ENCODE measurements around the gene KSR1.

The KSR1 gene

DNA sequence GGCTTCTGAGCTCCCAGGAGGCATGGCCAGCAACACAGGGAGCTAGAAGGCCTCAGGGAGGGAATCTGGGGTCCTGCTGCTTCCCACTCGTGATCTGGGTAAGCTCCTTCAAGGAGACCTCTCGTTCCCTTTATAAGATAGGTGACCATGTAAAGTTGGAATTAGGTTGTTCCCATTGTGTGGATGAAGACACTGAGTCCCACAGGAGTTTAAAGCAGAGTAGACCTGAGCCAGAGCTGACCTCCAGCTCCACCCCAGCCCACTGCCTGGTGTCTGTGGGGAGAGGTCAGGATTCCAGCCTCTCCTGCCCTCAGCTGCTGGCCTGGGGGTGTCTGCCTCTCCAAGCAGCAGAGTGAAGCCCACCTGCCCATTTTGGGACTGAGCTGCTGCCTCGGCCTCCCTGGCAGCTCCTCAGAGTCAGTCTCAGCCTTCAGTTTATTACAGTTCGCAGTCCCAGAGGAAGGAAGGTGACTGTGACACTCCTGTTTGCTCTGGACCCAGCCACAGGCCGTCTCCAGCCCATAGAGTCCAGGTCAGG lies 141.6 kb downstream of the KSR1 start:
- no peak for DNase-seq

- no peak for DNase-seq
Measured at GRCh38 chr17:27598337-27599050, 142.2 kb downstream of the KSR1 start.

DNA sequence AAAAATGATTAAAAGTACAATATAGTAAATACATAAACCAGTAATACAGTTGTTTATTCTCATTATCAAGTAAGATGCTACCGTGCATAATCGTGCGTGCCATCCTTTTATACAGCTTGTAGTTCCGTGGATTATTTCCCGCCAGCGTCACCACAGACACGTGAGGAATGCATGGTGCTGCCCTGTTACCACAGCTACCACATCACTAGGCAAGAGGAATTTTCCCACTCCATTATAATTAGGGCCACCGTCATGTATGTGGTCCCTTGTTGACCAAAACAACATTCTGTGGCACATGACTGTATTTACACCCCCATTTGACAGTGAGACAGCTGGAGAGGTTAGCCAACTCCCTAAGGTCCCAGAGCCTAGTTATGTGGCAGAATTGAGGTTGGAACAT lies 144.2 kb downstream of the KSR1 start:
- no peak for DNase-seq

DNA sequence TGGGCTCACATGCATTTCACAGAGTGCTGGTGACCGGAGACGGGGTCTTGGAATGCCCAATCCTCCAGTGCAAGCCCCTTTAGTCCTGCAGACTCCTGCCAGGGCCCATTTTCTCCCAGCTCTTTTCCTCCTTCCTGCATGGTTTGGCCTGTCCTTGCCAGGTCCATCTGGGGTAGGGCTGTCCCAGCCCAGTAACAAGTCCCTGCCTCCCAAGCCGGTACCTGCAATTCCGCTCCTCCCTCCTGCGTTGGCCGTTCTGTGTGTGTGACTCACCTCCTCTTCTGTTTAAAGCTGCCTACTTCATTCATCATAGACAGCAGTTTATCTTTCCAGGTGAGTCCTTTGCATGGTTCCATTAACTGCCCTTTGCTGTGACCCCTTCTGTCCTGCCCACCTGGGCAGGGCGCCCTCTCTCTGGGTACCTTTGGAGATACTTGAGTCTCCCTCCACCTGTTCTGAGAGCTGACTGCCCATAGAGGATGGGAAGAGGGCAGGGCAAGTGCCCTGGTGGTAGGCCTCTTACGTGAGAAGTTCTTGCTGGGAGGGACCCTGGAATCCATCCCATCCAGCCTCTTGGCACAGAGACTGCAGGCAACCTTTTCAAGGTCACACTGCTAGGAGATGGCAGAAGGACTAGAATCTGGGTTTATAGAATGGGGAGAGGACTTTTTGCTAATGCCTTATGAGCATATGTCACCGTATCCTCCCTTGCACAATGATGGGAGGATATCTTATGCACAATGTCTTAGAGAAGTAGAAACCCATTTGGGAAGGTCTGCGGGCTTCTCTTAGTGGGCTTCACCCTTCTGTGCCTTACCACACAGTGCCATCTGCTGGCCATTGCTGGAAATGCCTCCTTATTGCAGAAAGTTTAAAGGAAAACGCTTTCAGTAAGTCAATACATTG lies 145.1 kb downstream of the KSR1 start:
- DNase-seq = no peak

- DNase-seq = no peak
Measured at GRCh38 chr17:27601975-27602302, 145.7 kb downstream of the KSR1 start.

DNA sequence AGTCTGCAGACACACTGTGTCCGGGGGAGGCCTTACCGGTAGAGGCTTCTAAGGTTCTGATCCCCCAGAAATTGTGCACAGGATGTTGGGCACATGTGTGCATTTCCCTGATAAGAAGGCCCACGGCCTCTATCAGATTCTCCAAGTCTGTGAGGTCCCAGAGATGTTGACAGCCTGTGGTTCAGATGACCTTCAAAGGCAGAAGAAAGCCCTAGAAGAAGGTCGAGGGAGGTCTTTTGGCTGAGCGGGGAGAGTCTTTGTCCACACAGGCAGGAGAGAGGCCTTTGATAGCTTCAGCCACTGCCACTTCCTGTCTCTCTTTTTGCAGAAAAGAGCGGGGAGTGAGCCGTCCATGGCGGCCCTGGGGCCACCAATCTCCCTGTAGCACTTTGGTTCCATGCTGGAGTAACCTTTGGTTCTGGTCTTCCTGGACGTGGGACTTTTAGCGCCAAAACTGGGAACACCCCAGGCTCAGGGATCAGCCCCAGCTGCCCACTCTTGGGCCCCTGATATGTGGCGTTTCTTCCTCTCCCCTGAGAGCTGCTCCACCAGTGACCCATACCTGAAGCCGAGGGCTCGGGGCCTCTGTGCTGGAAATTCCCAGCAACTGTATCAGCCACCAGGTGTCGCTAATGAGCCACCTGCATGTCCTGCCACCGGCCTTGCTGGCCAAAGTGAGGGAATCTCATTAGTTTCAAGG lies 146.6 kb downstream of the KSR1 start:
- peak; percentile 21 for DNase-seq

DNA sequence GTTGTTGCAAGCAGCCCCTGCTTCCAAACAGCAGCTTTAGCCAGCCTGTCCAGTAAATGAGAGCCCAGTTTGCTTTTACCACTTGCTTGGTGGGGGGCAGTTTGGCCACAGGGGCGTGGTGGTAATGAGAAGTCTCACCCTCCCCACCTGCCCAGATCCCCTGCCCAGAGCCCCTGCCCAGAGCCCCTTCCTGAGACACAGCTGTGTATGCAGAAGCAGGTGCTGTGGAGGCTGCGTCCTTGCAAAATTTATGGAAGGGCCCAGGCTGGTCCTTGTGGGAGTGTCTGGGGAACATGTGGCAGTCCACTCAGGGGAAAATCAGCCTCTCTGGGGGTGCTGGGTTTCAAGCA lies 147.1 kb downstream of the KSR1 start:
- DNase-seq = no peak

DNA sequence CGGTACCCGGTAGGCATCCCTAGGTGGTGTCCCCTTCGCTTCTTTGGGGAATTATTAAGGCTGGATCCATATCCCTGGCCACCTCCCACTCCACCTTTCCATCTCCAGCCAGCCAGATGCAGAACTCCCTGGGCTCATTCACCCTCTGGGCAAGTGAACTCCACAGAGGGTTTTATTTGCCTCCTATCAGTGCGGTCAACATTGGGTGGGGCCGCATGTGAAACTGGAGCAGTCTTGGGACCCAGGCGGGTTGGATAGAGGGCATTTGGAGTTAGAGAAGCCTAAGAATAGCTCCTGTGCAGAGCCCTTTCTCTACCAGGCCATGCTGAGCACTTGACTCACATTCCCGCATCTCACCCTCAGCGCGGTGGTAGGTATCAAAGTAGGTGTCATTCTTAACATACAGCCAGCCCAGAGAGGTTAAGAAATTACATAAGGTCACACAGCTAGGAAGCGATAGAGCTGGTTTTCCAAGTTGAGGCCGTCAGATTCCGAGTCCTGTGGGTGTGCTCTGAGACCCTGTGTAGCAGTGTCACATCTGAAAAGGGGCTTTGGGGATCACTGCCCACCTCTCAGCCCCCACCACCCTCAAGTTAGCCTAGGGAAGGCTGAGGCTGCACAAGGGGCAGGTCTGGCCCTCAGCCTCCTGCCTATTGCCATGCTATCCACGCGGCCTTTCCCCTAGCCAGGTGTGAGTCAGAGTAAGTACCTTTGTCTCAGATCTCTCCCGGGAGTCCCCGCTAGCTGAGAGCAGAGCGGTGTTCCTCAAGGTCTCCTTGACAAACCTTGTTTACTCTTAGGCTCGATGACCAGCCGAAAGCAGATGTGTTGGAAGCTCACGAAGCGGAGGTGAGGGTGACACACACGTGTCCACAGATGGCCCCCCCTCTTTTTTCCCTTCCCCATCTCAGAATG lies 147.9 kb downstream of the KSR1 start:
- no peak for DNase-seq

DNA sequence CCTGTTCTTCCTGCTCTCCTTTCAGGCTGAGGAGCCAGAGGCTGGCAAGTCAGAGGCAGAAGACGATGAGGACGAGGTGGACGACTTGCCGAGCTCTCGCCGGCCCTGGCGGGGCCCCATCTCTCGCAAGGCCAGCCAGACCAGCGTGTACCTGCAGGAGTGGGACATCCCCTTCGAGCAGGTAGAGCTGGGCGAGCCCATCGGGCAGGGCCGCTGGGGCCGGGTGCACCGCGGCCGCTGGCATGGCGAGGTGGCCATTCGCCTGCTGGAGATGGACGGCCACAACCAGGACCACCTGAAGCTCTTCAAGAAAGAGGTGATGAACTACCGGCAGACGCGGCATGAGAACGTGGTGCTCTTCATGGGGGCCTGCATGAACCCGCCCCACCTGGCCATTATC lies 149.2 kb downstream of the KSR1 start:
- DNase-seq = no peak

GRCh38 chr17:27607521-27608091 lies 151.4 kb downstream of the KSR1 start:
- DNase-seq = no peak

DNA sequence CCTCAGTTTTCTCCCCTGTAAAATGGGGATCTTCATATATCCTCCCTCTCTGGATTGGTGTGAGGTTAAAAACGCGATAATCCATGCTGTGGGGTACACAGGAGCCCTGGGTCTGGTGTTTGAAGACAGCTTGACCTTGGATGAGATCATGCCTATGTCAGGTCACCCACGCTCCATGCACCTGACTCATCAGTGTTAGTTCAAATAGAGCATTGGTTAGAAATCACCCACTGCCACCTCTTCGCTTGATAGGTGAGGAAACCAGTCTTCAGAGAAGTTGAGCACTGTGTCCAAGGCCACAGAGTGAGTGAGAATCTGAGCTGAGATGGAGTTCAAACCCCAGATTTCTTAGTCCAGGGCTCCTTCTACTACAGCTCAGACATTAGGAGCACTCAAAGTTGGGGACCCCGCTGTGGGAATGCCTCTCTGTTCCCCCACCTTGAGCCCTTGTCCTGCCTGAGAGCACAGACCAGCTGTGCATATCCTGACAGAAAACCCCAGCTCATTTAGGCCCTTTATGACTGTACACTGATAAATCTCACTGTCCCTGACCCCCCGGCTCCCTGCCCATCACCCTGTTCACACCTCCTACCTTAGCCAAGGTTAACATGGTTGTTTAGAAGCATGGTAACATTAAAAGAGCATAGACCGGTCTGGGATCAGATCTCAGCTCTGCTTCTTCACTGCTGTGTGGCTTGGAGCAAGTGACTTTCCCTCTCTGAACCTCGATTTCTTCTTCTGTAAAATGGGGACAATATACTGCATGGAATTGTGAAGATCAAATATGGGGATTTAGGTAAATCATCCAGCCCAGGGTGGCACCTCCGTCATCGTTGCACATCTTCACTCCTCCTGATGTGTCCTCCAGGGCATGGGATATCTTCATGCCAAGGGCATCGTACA lies 152.3 kb downstream of the KSR1 start:
- DNase-seq = no peak

DNA sequence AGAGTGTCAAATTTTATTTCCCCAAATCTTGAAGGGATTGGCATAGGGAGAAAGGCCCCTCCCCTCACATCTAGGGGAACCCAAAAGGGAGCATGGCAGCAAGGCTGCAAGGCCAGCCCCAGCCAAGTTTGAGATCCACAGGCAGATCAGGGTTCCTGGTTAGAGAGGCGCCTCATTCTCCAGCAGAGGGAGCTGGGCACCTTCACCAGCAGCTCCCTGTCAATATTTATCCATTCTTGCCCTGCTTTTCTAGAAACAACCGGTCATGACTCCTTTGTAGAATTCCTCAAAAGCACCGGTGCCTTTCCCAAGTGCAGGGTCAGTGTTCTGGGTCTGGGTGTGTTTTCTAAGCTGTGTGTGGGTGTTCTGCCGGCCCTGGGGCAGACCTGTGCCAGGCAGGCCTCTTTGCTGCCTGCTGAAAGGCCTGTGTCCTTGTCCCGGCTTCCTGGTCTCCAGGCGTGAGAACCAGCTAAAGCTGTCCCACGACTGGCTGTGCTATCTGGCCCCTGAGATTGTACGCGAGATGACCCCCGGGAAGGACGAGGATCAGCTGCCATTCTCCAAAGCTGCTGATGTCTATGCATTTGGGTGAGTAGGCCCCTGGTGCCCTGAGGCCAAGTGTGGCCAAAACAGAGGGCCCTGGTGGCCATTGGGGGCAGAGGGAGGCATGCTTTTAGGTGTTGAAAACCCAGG lies 153.5 kb downstream of the KSR1 start:
- no peak for DNase-seq

- no peak for DNase-seq
Measured at GRCh38 chr17:27610304-27610677, 154.0 kb downstream of the KSR1 start.

DNA sequence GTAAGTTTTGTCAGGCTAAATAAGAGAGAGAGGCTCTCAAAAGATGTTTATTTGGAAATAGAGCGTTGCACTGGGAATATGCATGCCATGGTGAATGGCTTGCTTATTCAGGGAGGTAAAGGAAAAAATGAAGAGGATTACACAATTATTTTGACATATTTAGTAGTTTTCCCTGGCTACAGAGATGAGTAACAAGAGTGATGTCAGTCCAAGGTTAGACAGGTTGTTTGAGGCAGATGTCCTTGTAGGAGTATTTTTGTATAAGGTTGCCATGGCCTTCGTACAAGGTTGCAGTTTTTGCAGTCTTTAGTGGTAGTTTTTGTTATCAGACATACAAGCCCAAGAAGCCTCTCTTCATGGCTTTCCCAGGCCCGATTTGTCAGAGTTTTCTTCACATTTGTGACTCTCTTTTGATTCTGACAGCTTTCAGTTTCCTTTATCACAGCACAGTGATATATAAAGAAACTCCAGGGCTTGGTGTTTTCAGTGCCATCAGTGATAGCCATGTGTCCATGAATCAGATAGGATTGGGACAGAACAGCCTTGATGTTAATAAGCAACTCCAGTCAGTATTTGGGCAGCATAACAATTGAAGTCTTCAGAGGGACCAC lies 156.0 kb downstream of the KSR1 start:
- DNase-seq = no peak

DNA sequence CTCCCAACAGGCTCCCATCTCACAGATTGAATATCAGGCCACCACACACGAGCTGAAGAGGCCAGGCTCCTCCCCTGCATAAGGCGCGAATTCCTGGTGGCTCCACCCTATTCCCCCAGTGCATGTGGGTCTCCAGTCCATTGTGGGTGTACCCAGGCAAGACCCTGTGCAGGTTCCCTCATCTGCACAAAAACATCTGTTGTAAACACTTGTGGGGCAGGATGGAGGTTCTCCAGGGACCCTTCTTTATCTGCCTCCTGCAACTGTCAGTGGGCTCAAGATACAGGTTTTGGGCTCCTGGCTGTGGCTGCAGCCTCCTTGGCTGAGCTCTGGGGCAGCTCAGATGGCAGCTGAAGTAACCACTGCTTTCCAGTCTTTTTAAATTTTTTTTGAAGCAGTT lies 157.2 kb downstream of the KSR1 start:
- DNase-seq = no peak

- DNase-seq = no peak
Measured at GRCh38 chr17:27615121-27615520, 158.9 kb downstream of the KSR1 start.

- DNase-seq = no peak
Measured at GRCh38 chr17:27616414-27616813, 160.2 kb downstream of the KSR1 start.

DNA sequence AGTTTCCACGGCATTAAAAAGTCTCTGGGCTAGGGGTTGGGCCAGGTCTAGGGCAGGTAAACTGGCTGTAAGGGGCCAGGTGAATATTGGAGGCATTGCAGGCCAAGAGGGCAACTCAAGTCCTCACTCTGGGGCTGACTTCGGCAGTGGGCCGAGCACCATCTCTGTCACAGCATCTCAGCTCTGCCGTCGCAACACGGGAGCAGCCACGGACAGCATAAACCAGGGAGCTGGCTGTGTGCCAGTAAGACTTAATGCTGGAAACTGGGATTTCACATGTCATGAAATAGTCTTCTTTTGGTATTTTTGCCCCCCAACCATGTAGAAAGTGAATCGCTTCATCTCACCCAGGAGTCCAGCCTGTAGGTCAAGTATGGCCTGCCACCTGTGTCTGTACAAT lies 162.2 kb downstream of the KSR1 start:
- no peak for DNase-seq

DNA sequence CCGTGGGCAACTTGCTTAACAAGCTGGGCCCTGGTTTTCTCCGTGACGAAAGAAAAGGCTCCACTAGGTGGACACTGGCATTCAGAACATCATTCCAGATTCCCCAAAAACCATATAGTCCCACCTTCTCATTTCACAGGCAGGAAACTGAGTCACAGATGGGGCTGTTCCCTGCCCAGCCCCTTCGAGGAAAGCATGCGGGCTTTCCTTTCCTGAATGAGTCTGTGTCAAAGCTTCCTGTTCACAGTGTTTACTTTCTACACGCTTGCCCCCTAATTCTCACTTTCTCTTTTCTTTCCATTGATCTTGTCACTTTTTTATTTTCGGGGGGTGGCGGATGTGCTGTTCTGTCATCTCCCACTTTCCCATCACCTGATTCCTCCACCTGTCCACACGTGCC lies 164.5 kb downstream of the KSR1 start:
- no peak for DNase-seq

GRCh38 chr17:27621536-27621935 lies 165.3 kb downstream of the KSR1 start:
- no peak for DNase-seq
